Stomach (tissue), 9 donors: ENCODE measurements around the gene FOS. TPM values are rescaled to one million over a fixed set of nuclear protein-coding genes. Genes with fewer than 3 reads are reported as not detected.

Source experiments
- DNase-seq, 2 donors: peaks; one replicate each; pipeline versions ENCODE4 v3.0.0 to v3.0.0-alpha.2; 2013 to 2019
- H3K27ac ChIP-seq, 5 donors: fragments of 200-600 bp in 4 of 5; sonication (generic) in 4 of 5; one replicate each; pipeline ENCODE4 v1.5.1; 2013 to 2019; ENCODE audit warnings: mild to moderate bottlenecking in 1 of 5, moderate library complexity in 1 of 5
- H3K27me3 ChIP-seq, 3 donors: fragments of 200-600 bp; sonication (generic); one replicate each; pipeline ENCODE4 v1.5.1; 2017 to 2019; ENCODE audit warnings: mixed run types in 1 of 3
- H3K36me3 ChIP-seq, 4 donors: fragments of 200-600 bp; sonication (generic); 1 replicate in 3 of 4; 2 replicates in 1 of 4; pipeline ENCODE4 v1.5.1; 2016 to 2019
- H3K4me1 ChIP-seq, 4 donors: fragments of 200-600 bp; sonication (generic); one replicate each; pipeline ENCODE4 v1.5.1; 2016 to 2019
- H3K4me3 ChIP-seq, 4 donors: fragments of 200-600 bp; sonication (generic) in 3 of 4; one replicate each; pipeline ENCODE4 v1.5.1; 2016 to 2019; ENCODE audit warnings: mild to moderate bottlenecking in 1 of 4
- H3K9me3 ChIP-seq, 4 donors: fragments of 200-600 bp; sonication (generic); one replicate each; pipeline ENCODE4 v1.5.1; 2016 to 2019
- EP300 ChIP-seq: sonication (generic); formaldehyde crosslinking; IDR thresholded peaks from one replicate; pipeline ENCODE4 v1.6.1; 2017; ENCODE audit warnings: antibody characterized with exemption
- POLR2A ChIP-seq, 4 donors: fragments of 450-650 bp; IDR thresholded peaks; one replicate each; pipeline ENCODE4 v1.6.1; 2016; ENCODE audit warnings: antibody characterized with exemption in 4 of 4, control low read depth in 2 of 4, mild to moderate bottlenecking in 1 of 4, moderate library complexity in 1 of 4
- POLR2AphosphoS5 ChIP-seq, 3 donors: sonication (generic); formaldehyde crosslinking; IDR thresholded peaks; one replicate each; pipeline ENCODE4 v1.6.1; 2016; ENCODE audit warnings: antibody characterized with exemption in 3 of 3
- WGBS, 5 donors: extraction: QIAGEN DNeasy Blood & Tissue Kit in 3 of 5; methylation state at CpG; one replicate each; pipeline versions ENCODE4 v1.1.5 to v1.1.7; 2013 to 2018; 5-methylcytosine and 5-hydroxymethylcytosine counted together
- intact Hi-C: fragments of 100-400 bp; cut with DNase I; formaldehyde crosslinking; loops from one replicate; pipeline ENCODE4 v1.15.1; 2023; ENCODE audit warnings: low total_unique reads
- polyA plus RNA-seq, 3 donors: library from polyadenylated mRNA; stranded (reverse); fragments of 200-250 nt; gene quantifications; one replicate each; pipeline ENCODE4 v1.2.3, GENCODE V29; 2013
- total RNA-seq, 5 donors: library from RNA; depleted of rRNA; stranded (reverse); fragments of >200 nt; gene quantifications; one replicate each; pipeline versions ENCODE4 v1.1.0 to v1.2.3, GENCODE V29; 2014 to 2016
- TF ChIP-seq, protein P1 (sequence below), 7 experiments: fragments of 450-650 bp in 4 of 7; fragments of 200-600 bp in 3 of 7; sonication (generic) in 3 of 7; IDR thresholded peaks; one replicate each; pipeline ENCODE4 v1.5.1; 2016 to 2019; ENCODE audit warnings: antibody characterized with exemption in 7 of 7, control low read depth in 2 of 7, mild to moderate bottlenecking in 1 of 7
- donor health status: healthy with polysubstance abuse.
- donor health status: Bipolar disorder and iron deficiency.
- donor health status: healthy.

Gene FOS
- total and polyA plus RNA-seq, 8 donors, result 62.2 to 1,274 (median 213) TPM

DNA sequence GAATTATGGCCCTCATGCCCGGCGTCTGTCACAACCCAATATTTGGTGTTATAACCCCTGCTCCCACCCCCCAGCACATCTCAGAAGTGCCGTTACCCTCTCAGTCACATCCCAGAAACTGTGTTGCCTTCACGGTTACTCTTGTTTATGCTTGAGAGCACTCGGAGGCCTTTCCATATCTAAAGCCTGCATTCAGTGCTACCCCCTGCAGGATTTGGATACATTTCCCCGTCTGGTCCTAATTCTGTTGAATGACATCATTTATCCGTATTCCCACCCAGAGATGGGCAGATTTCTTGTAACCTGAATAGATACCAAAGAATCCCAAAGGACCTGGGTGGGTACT is 19.1 kb upstream of the FOS start:
- H3K27me3 ChIP-seq, result no peaks in the 10 kb centered on the region
- peaks cover 27 to 44% (median 33%) of the 10 kb centered on the region in 4 donors for H3K4me1 ChIP-seq
- intact Hi-C loops, result no loop called here
- DNase-seq, result no peak
- no peaks in the 10 kb centered on the region for H3K9me3 ChIP-seq
- peak overlapping the region; percentile 34 to 49 (median 46) for H3K4me3 ChIP-seq
- 5 to 17% (median 9%) methylated on average over 7 of the region's 7 CpGs for WGBS, 5 donors
- H3K36me3 ChIP-seq, result no peaks in the 10 kb centered on the region
- TF ChIP-seq POLR2A (IDR thresholded peaks at IDR 0.05), result no peak
- TF ChIP-seq, protein P1, sequence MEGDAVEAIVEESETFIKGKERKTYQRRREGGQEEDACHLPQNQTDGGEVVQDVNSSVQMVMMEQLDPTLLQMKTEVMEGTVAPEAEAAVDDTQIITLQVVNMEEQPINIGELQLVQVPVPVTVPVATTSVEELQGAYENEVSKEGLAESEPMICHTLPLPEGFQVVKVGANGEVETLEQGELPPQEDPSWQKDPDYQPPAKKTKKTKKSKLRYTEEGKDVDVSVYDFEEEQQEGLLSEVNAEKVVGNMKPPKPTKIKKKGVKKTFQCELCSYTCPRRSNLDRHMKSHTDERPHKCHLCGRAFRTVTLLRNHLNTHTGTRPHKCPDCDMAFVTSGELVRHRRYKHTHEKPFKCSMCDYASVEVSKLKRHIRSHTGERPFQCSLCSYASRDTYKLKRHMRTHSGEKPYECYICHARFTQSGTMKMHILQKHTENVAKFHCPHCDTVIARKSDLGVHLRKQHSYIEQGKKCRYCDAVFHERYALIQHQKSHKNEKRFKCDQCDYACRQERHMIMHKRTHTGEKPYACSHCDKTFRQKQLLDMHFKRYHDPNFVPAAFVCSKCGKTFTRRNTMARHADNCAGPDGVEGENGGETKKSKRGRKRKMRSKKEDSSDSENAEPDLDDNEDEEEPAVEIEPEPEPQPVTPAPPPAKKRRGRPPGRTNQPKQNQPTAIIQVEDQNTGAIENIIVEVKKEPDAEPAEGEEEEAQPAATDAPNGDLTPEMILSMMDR (IDR thresholded peaks at IDR 0.05), result peak in 1 of 7 experiments; percentile 5
- H3K27ac ChIP-seq, result peak overlapping the region; percentile 89 to 98 (median 97)

DNA sequence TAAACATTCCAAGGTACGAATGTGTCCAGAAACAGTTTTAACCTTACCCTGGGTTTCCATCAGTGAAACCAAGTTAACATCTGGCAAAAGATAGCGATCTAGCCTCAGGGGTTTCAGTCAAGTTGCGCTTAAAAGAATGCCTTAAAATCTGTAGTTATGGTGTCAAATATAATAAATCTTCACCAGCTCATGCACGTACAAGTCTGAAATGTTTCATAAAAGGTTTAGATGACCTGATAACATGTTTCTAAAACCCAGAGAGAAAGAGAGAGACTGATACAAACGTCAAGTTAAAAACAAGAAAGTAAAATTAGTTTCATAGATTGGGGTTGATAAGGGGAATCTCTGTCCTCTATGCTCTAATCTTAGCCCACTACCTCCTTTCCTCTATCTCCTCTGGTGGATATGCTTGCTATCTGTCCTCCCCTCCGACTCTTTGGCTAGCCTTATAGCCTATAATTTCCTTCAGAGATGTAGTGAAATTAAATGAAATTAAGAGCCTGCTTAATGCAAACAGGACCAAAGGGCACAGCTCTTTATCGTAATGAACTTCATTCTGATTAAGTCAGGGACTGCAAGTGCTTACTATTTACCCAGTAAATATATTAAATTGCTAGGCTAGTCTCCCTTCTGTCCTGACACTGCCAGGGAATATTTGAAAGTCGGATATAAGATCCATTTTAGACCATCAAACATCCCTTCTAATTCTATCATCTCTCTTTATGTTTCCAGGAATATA is 18.4 kb upstream of the FOS start:
- TF ChIP-seq POLR2A (IDR thresholded peaks at IDR 0.05), result no peak
- TF ChIP-seq, protein P1 (IDR thresholded peaks at IDR 0.05), result no peak
- no peak for TF ChIP-seq POLR2AphosphoS5 (IDR thresholded peaks at IDR 0.05)
- TF ChIP-seq EP300, result no peak
- WGBS, 5 donors, result 35 to 49% (median 48%) methylated on average over 8 of the region's 8 CpGs

DNA sequence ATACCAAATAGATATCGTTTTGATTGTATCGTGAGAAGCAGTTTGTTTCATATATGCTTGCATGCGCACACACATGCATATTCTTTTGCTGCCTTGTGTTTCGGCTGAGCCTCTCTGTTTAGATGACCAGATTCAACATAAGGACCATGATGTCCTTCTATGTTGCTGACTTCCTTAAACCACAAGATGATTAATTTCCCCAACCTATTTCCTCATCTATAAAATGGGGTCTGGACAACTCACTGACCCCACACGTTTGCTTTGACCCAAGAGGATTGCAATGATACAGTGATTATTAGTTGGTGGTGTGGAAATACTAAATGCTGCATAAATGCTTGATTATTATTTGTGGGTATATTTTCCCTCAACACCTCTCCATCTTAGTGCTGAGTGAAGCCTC is 16.8 kb upstream of the FOS start:
- TF ChIP-seq EP300 (no peak), POLR2AphosphoS5 (IDR thresholded peaks at IDR 0.05) (no peak), POLR2A (IDR thresholded peaks at IDR 0.05) (no peak)
- TF ChIP-seq, protein P1 (IDR thresholded peaks at IDR 0.05), result no peak
- no peaks in the 10 kb centered on the region for H3K9me3 ChIP-seq
- H3K27ac ChIP-seq, result no peak overlapping the region
- H3K4me3 ChIP-seq, result no peak overlapping the region
- WGBS, 5 donors, result 86 to 96% (median 93%) methylated on average over 5 of the region's 5 CpGs
- DNase-seq, result no peak
- H3K27me3 ChIP-seq, result no peaks in the 10 kb centered on the region
- no peaks in the 10 kb centered on the region for H3K36me3 ChIP-seq
- peaks cover 23 to 37% (median 26%) of the 10 kb centered on the region in 4 donors for H3K4me1 ChIP-seq
- intact Hi-C loops, result no loop called here

More for the DNA sequence above, 18.4 kb upstream of the FOS start:
- Histone ChIP-seq H3K36me3 (no peaks in the 10 kb centered on the region), H3K4me1 (peaks cover 24 to 37% (median 26%) of the 10 kb centered on the region in 4 donors), H3K9me3 (no peaks in the 10 kb centered on the region), H3K27me3 (no peaks in the 10 kb centered on the region), H3K4me3 (no peak overlapping the region), H3K27ac (peak overlapping the region in 4 of 5 donors; percentile 91 to 98 (median 97))
- intact Hi-C loops, result no loop called here
- peak in 1 of 2 donors; percentile 51 for DNase-seq

DNA sequence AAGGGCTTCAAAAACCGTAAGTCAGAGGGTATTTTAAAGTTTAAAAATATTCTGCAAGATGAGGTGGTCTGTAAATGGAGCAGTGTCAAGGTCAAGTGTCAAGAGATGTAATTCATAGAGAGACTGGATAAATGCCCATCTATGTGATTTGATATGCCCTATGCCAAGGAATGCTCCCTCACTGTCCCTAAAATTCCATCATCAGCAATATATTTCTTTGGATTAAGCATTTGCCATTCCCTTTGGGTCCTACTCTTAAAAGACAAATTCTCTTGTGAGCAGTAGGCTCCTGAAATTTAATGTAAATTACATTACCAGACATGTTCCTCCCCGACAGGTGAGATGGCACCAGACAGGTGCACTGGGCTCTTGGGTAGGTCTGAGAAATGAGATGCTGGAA is 16.0 kb upstream of the FOS start:
- DNase-seq, result no peak
- H3K9me3 ChIP-seq, result no peaks in the 10 kb centered on the region
- H3K36me3 ChIP-seq, result no peaks in the 10 kb centered on the region
- no peak for TF ChIP-seq POLR2AphosphoS5 (IDR thresholded peaks at IDR 0.05)
- TF ChIP-seq EP300, result no peak
- TF ChIP-seq, protein P1 (IDR thresholded peaks at IDR 0.05), result no peak
- TF ChIP-seq POLR2A (IDR thresholded peaks at IDR 0.05), result no peak
- intact Hi-C loops, result no loop called here
- H3K27ac ChIP-seq, result no peak overlapping the region
- H3K27me3 ChIP-seq, result no peaks in the 10 kb centered on the region
- 87 to 100% (median 95%) methylated on average over 2 of the region's 2 CpGs for WGBS, 5 donors
- peaks cover 21 to 38% (median 27%) of the 10 kb centered on the region in 4 donors for H3K4me1 ChIP-seq
- no peak overlapping the region for H3K4me3 ChIP-seq
